ENCODE measurements around the gene EPHB3.

EPHB3 gene

GRCh38 chr3:184543256-184543655 is 18.3 kb upstream of the EPHB3 start:
- DNase-seq (ENCODE audit: low read depth in 2 of 2): no peak

DNA sequence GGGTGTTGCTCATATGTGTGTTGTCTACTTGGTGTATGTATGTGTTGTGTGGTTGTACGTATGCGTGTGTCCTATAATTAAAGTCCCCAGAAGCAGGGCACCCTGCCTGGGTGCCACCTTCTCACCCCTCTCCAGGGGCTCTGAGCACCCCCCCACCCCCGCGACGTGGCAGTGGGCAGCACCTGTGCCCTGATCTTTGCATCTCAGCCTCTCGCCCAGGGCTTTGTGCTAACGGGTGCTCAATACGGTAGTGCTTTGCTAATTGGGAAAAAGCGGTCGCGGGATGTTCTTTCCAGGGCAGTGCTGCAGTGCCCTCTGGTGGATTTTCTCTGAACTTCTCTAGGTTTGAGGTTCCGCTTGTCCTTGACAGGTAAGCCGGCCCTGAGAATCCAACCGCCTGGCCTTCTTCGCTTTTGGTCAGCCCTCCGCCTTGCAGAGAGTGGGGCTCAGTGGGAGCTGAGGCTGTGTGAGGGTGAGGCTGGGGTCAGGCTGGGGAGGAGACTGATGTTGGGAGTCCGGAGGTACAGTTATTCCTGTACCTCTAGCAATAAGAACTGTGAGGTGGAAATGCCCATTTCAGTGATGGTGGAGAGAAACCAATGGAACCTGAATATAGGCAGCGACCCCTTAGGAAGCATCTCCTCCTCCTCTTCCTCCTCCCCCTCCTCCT is 17.6 kb upstream of the EPHB3 start:
- DNase-seq (ENCODE audit: low read depth in 2 of 2): peak; percentile 30 to 44

GRCh38 chr3:184544513-184544861 is 17.1 kb upstream of the EPHB3 start:
- no peak for DNase-seq (ENCODE audit: low read depth in 2 of 2)

- DNase-seq (ENCODE audit: low read depth in 2 of 2): no peak
Measured at GRCh38 chr3:184545769-184546168, 15.8 kb upstream of the EPHB3 start.

- no peak for DNase-seq (ENCODE audit: low read depth in 2 of 2)
Measured at GRCh38 chr3:184546252-184546651, 15.3 kb upstream of the EPHB3 start.

- DNase-seq (ENCODE audit: low read depth in 2 of 2): no peak
Measured at GRCh38 chr3:184549796-184550577, 11.6 kb upstream of the EPHB3 start.

DNA sequence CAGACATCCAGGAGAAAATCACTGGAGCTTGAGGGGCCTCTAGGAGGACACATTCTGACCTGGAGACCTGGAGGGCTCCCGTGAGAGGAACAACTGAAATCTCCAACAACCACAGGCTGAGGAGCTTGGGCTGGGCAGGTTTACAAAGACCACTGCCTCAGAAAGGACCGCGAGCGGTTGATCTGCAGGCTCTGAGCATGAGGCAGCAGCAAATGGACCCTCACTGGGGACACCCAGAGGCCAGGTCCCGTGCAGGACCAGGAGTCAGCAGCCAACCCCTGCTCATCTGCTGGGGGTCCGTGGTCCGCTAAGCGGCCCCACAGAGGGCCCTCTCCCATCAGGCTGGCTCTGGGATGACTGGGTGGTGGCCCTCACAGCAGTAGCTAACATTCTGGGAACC is 10.5 kb upstream of the EPHB3 start:
- no peak for DNase-seq (ENCODE audit: low read depth in 2 of 2)

DNA sequence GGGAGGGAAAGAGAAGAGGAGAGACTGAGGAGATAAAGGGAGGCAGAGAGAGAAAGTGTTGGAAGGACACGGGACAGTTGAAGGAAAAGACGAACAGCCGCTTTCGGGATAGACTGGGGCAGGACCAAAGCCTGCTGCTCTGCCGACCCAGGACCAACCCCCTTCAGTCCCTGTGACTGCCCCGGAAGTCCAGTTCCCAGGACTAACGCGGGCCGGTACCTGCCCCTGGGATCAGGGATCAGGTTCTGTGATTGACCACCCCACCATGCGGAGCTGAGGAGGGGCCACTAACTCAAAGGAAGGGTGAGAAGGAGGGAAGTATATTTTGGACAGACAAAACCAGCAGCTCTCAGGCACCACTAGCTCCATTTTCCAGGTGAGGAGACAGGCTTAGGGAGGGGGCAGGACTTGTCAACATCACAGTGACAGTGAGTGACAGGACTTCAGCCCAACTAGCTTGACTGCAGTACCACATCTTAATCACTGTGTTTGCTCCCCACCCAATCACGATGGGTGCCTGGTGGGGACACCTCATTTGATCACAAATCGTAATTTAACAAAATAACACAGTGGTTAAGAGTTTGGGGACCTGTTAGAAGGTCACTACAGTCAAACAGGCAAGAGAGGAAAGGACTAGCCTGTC is 9.8 kb upstream of the EPHB3 start:
- no peak for DNase-seq (ENCODE audit: low read depth in 2 of 2)

DNA sequence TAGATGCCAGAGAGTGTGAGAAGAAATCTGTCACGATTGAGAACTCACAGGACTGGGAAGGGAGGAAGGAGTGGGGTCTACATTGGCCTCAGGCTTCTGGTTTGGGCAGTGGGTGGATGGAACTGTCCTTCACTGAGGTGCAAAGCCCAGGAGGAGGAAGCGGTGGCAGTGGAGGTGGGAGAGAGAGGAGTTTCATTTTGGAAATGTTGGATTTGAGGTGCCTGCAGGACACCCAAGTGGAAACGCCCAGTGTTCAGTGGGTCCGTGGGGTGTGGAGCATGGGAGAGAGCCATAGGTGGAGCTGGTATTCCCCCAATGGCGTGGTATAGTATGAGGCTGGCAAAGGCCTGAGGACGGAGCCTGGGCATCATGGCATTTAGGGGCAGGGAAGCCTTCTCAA is 9.3 kb upstream of the EPHB3 start:
- DNase-seq (ENCODE audit: low read depth in 2 of 2): no peak

DNA sequence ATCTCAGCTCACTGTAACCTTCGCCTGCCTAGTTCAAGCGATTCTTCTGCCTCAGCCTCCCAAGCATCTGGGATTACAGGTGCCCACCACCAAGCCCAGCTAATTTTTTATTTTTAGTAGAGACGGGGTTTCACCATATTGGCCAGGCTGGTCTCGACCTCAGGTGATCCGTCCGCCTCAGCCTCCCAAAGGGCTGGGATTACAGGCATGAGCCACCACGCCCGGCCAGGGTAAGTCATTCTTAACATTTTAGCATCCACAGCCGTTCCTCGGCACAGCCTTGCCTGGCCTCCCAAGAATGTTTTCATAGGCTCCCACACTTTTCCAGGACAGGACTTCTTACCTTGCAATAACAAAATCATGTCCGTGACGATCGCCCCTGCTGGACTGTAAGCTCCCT is 8.7 kb upstream of the EPHB3 start:
- no peak for DNase-seq (ENCODE audit: low read depth in 2 of 2)

DNA sequence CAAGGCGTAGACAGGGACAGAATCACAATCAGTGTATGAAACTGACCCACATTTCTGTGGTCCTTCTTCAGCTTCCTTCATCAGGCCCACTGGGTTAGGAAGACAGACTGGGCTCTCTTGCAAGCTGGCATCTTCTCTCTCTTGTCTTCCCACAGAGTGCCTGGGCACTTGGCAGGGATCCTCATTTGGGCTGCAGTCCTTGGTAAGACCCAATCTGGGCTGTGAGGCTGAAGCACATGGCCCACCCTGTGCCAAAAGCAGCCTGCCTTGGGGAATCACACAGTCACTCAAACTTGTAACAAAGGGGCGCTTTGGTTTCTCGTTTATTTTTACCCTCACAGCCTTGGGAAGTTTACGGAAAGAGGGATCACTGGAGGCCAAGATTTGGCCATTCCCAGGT is 8.2 kb upstream of the EPHB3 start:
- DNase-seq (ENCODE audit: low read depth in 2 of 2): no peak

DNA sequence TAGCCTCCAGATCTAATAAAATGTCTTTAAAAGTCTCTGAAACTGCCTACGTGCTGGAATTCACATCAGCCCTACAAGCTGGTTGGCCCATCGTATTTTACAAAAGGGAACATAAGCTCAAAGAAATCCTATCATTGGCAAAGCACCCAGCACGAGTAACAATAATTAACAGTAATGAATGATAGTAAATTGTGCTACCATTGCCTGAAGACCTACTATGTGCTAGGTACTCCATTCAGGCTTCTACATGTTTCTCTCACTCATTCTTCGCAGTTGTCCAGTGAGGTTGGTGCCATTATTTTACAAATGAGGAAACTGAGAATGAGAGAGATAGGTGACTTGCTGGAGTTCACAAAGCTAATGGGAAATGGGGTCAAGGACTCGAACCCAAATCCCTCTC is 7.1 kb upstream of the EPHB3 start:
- DNase-seq (ENCODE audit: low read depth in 2 of 2): no peak

DNA sequence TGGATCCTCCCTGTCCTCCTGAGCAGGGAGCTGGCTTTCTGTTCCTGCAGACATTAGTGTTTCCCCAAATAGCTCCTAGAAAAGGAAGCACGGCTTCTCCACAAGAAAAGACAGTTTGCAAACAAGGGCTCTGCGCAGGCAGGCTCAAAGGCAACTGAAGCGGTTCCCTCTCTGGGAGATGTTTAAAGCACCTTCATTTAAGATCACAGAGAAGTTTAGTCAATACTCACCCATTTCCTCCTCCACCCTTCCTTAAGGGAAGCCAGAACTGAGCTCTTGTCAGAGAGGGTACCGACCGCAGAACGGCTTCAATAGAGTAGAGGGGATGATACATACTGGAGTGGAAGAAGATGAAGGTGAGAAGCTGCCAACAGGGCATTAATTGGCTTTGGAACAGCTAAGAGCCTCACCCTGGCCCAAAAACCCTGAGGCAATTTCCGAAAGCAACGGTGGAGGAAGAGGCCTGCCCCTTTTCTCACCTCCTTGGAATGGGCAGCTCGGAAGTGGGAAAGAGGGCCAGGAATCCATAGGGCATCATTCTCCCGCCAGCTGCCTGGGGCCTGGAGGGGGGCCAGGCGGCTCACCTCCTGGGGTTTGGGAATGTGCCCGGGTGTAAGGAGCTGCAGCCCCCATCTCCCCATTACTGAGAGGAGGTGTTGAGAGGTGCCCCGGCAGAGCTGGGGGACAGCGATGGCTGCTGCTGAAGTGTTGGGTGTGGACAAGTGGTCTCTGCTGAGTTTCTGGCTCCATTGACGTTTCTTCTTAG is 4.8 kb upstream of the EPHB3 start:
- DNase-seq (ENCODE audit: low read depth in 2 of 2): no peak

- no peak for DNase-seq (ENCODE audit: low read depth in 2 of 2)
Measured at GRCh38 chr3:184557348-184557950, 4.1 kb upstream of the EPHB3 start.

DNA sequence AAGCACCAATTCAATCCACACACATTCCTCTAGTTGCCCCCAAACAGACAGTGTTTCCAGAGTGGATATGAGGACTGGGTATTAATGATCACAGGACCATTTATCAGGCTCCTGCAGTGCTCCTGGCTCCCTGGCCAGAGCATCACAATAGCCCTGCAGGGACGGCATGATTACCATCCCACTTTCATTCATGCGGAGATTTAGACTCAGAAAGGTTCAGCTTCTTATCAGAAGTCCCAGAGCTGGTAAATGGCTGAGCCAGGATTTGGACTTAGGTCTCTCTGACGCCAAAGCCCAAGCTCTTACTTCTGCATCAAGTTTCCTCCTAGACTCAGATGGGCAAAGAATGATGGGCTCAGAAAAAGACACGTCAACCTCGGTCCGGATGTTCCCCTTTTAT is 2.9 kb upstream of the EPHB3 start:
- no peak for DNase-seq (ENCODE audit: low read depth in 2 of 2)

DNA sequence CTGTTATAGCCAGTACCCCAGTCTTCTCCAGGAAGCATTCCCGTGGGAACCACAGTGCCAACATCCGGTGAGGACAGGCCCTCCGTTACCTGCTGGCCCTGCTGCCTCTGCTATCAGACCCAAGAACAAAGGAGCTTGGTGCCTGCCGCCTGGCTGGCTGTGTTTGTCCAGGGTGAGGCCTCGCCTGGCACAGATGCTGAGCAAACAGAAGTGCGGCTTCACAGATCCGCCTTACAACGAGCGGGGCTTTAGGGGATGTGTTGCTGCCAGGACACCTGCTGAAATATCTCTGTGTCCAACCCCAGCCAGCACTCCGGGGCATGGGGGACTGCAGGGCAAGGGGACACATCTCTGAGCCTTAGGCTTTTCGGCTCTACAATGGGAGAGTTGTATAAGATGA is 2.2 kb upstream of the EPHB3 start:
- DNase-seq (ENCODE audit: low read depth in 2 of 2): no peak

- no peak for DNase-seq (ENCODE audit: low read depth in 2 of 2)
Measured at GRCh38 chr3:184560531-184560930, 1.1 kb upstream of the EPHB3 start.

- DNase-seq (ENCODE audit: low read depth in 2 of 2): no peak
Measured at GRCh38 chr3:184561913-184562877, 610 bp downstream of the EPHB3 start.

- DNase-seq (ENCODE audit: low read depth in 2 of 2): no peak
Measured at GRCh38 chr3:184562878-184563560, 1.4 kb downstream of the EPHB3 start.

- no peak for DNase-seq (ENCODE audit: low read depth in 2 of 2)
Measured at GRCh38 chr3:184563561-184563925, 2.0 kb downstream of the EPHB3 start.
